Esophagus muscularis mucosa (tissue), 4 donors: ENCODE data around the gene ST3GAL5. TPM values are rescaled to one million over a fixed set of nuclear protein-coding genes. Genes with fewer than 3 reads are reported as not detected.

Source experiments
- DNase-seq: peaks from one replicate; pipeline ENCODE4 v3.0.0-alpha.2; 2017; ENCODE audit errors: extremely low spot score
- H3K27ac ChIP-seq, 4 donors: fragments of 200-600 bp; sonication (generic); replicated peaks in 1 of 4; 1 replicate in 3 of 4; 2 replicates in 1 of 4; pipeline ENCODE4 v1.5.1; 2016 to 2019; ENCODE audit warnings: mild to moderate bottlenecking in 1 of 4
- H3K27me3 ChIP-seq, 4 donors: fragments of 200-600 bp; sonication (generic); one replicate each; pipeline versions ENCODE4 v1.5.1 to v1.6.0; 2016 to 2019
- H3K36me3 ChIP-seq, 4 donors: fragments of 200-600 bp; sonication (generic); one replicate each; pipeline ENCODE4 v1.5.1; 2016 to 2019
- H3K4me1 ChIP-seq, 4 donors: fragments of 200-600 bp; sonication (generic); one replicate each; pipeline ENCODE4 v1.5.1; 2016 to 2019
- H3K4me3 ChIP-seq, 4 donors: fragments of 200-600 bp; sonication (generic); 1 replicate in 2 of 4; 2 replicates in 2 of 4; pipeline ENCODE4 v1.5.1; 2016 to 2019; ENCODE audit warnings: mild to moderate bottlenecking in 4 of 4, moderate library complexity in 1 of 4
- H3K9me3 ChIP-seq, 4 donors: fragments of 200-600 bp; sonication (generic); 1 replicate in 3 of 4; 2 replicates in 1 of 4; pipeline ENCODE4 v1.5.1; 2016 to 2019
- EP300 ChIP-seq: sonication (generic); formaldehyde crosslinking; IDR thresholded peaks from one replicate; pipeline ENCODE4 v1.6.1; 2017; ENCODE audit warnings: antibody characterized with exemption
- POLR2A ChIP-seq: fragments of 450-650 bp; IDR thresholded peaks from one replicate; pipeline ENCODE4 v1.6.1; 2017; ENCODE audit warnings: antibody characterized with exemption, moderate library complexity, mild to moderate bottlenecking, low read depth
- POLR2AphosphoS5 ChIP-seq, 2 donors: sonication (generic); formaldehyde crosslinking; IDR thresholded peaks; one replicate each; pipeline ENCODE4 v1.6.1; 2017; ENCODE audit warnings: antibody characterized with exemption in 2 of 2
- WGBS: methylation state at CpG from one replicate; pipeline ENCODE4 v1.1.5; 2018; 5-methylcytosine and 5-hydroxymethylcytosine counted together
- intact Hi-C: fragments of 100-400 bp; cut with DNase I; formaldehyde crosslinking; loops from one replicate; pipeline ENCODE4 v1.15.1; 2023
- total RNA-seq, 4 donors: library from RNA; depleted of rRNA; stranded (reverse); fragments of >200 nt; gene quantifications; one replicate each; pipeline versions ENCODE4 v1.1.0 to v1.2.1, GENCODE V29; 2016
- TF ChIP-seq, protein P1 (sequence below), 3 experiments: fragments of 200-600 bp in 2 of 3; fragments of 450-650 bp in 1 of 3; sonication (generic) in 2 of 3; IDR thresholded peaks; one replicate each; pipeline ENCODE4 v1.5.1; 2017 to 2019; ENCODE audit warnings: antibody characterized with exemption in 3 of 3, mild to moderate bottlenecking in 2 of 3, moderate library complexity in 1 of 3

The ST3GAL5 gene
- total RNA-seq, 4 donors from 2014 or later = 11.3 to 21.6 (median 19.4) TPM

DNA sequence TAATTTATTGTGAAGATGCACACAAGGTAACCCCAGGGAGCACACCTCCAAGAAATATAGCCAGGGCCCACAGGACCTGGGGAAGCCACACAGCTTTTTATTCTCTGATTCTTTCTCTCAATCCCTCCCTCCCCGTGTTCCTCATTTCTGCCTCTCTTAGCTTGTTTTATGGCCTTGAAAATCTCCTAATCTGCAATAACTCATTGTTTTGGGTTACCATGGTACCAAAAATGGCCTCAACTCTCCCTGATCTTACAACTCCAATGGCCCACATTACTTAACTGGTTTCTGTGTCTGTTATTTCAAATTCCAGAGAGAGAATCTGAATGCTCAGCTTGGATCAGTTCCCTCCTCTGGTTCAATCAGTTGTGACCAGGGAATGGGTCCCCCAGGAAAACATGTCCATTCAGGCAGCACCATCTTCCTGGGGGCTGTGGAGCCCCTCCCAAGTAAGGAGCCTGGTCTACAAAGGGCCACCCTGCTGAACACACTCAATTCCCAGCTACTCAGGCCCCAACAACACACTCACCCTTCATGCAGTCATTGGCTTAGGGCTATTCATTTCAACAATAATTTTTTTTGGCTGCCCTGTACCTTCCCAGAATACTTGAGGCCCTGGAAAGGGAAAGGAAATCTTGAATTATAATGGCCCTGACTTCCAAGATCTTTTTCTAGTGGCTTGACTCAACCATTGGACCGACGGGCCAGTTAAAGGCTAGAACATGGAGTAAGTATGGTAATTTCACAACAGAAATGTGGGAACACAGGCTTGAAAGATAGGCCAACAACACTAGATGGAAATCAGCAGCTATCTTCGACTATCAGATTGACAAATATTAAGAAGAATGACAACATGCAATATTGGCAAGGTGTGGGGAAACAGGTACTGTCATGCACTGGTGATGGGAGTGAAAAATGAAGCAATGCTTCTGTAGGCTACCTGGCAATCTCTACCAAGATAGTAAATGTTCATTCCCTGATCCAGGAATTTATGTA, 41.6 kb upstream of the ST3GAL5 start:
- DNase-seq = no peak
- Histone ChIP-seq H3K27me3 (no peaks in the 10 kb centered on the region), H3K9me3 (no peaks in the 10 kb centered on the region), H3K4me1 (peaks cover 3 to 17% (median 10%) of the 10 kb centered on the region in 4 donors), H3K36me3 (no peaks in the 10 kb centered on the region), H3K4me3 (no peak overlapping the region), H3K27ac (peak overlapping the region; percentile 18 to 52 (median 30))
- intact Hi-C loops = no loop called here
- no peak for TF ChIP-seq EP300
- TF ChIP-seq, protein P1, sequence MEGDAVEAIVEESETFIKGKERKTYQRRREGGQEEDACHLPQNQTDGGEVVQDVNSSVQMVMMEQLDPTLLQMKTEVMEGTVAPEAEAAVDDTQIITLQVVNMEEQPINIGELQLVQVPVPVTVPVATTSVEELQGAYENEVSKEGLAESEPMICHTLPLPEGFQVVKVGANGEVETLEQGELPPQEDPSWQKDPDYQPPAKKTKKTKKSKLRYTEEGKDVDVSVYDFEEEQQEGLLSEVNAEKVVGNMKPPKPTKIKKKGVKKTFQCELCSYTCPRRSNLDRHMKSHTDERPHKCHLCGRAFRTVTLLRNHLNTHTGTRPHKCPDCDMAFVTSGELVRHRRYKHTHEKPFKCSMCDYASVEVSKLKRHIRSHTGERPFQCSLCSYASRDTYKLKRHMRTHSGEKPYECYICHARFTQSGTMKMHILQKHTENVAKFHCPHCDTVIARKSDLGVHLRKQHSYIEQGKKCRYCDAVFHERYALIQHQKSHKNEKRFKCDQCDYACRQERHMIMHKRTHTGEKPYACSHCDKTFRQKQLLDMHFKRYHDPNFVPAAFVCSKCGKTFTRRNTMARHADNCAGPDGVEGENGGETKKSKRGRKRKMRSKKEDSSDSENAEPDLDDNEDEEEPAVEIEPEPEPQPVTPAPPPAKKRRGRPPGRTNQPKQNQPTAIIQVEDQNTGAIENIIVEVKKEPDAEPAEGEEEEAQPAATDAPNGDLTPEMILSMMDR (IDR thresholded peaks at IDR 0.05) = no peak
- no peak for TF ChIP-seq POLR2AphosphoS5 (IDR thresholded peaks at IDR 0.05)
- 84% methylated on average over 4 of the region's 4 CpGs for WGBS

DNA sequence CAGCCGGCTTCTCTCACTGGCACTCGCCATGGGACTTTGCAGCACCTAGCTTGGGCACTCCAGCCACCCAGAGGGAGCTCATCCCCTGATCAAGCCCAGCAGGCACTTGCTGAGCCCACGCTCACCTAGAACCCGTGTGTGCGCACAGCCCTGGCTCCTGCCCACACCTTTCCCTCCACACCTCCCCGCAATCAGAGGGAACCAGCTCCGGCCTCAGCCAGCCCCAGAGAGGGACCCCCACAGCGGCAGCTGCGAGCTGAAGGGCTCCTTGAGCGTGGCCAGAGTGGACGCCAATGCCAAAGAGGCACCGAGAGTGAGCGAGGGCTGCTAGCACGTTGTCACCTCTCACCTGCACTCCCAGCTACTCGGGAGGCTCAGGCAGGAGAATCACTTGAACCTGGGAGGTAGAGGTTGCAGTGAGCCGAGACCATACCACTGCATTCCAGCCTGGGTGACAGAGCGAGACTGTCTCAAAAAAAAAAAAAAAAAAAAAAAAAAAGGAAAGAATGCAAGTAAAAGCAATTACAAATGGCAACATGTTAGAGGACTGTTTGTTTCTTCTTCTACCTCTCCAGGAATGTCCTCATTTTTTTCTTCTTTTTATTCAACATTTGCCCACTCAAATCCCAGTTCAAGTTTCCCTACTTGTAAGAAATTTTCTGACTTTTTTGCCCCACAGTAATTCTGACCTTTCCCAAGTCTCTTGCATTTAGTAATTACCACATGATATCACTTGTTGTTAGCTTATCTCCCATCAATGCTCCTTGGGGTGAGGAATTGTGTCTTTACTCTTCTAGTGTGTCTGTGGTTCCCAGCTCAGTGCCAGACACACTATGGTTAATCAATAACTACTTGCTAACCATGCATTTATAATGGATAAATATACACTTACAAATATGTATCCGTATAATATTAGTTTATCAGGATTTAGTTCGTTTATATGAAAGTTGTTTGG, 40.6 kb upstream of the ST3GAL5 start:
- Histone ChIP-seq H3K36me3 (no peaks in the 10 kb centered on the region), H3K4me1 (peaks cover 10 to 24% (median 19%) of the 10 kb centered on the region in 4 donors), H3K9me3 (no peaks in the 10 kb centered on the region), H3K4me3 (no peak overlapping the region), H3K27me3 (no peaks in the 10 kb centered on the region), H3K27ac (peak overlapping the region in 2 of 4 donors; percentile 21 to 52)
- intact Hi-C loops = no loop called here
- TF ChIP-seq, protein P1 (IDR thresholded peaks at IDR 0.05) = no peak
- TF ChIP-seq POLR2AphosphoS5 (IDR thresholded peaks at IDR 0.05) = no peak
- no peak for TF ChIP-seq EP300
- no peak for TF ChIP-seq POLR2A
- DNase-seq = no peak
- WGBS = 85% methylated on average over 8 of the region's 19 CpGs

DNA sequence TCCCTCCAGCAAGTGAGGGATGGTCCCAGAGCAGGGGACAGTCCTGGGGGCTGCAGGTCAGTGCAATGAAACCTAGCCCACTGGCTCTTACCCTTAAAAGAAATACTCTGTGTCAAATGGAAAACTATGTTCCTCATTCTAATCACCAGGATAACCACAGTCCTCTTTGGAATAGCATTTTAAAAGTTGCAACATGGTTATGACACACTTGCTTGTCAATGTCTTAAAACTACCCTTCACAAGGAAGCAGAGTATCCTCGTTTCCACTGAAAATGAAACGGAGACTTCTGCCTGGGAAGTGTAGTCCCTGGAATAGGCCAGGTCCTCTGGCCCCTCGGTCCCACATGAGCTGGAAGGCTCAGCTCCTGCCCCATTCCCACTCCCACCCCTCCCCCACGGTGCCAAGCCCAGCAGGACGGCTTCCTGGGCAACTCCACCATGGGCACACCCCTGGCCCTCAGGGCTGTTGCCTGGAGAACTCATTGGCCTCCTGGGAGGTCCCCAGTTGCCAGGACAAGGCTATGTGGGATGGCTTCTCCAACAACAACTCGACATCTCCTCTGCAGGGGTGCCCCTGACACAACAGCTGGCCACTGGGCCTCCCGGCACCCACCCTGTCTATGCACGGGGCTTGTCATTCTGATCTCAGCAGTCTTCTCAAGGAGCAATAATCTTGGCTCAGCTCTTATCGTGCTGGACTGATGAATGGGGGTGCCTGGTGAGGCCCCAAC, 38.3 kb upstream of the ST3GAL5 start:
- WGBS = 88% methylated on average over 6 of the region's 9 CpGs
- H3K27me3 ChIP-seq = no peaks in the 10 kb centered on the region
- intact Hi-C loops = no loop called here
- TF ChIP-seq, protein P1 (IDR thresholded peaks at IDR 0.05) = no peak
- TF ChIP-seq POLR2AphosphoS5 (IDR thresholded peaks at IDR 0.05) (no peak), POLR2A (no peak), EP300 (no peak)
- H3K27ac ChIP-seq = no peak overlapping the region
- no peaks in the 10 kb centered on the region for H3K36me3 ChIP-seq
- H3K9me3 ChIP-seq = no peaks in the 10 kb centered on the region
- H3K4me1 ChIP-seq = peaks cover 19 to 34% (median 26%) of the 10 kb centered on the region in 4 donors
- no peak for DNase-seq
- no peak overlapping the region for H3K4me3 ChIP-seq

DNA sequence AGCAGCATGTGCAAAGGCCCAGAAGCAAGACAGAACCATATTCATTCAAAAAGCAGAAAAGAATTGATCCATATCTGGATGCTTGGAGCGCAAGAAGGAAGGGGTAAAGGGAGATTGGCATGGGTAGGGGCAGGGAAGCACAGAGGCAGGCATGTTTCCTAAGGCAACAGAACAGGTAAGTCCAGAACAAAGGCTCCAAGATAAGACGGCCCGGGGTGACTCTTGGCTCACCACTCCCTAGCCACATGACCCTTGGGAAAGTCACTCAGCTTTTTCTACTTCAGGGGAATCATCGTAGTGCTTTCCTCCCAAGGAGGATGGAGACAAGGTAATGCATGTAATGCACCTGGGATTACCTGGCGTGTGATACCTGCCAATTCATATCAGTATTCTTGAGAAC, 37.7 kb upstream of the ST3GAL5 start:
- intact Hi-C loops = no loop called here
- no peak for DNase-seq
- Histone ChIP-seq H3K4me1 (peaks cover 25 to 40% (median 32%) of the 10 kb centered on the region in 4 donors), H3K9me3 (no peaks in the 10 kb centered on the region), H3K36me3 (no peaks in the 10 kb centered on the region), H3K27ac (no peak overlapping the region), H3K4me3 (no peak overlapping the region), H3K27me3 (no peaks in the 10 kb centered on the region)
- TF ChIP-seq POLR2AphosphoS5 (IDR thresholded peaks at IDR 0.05) (no peak), EP300 (no peak), POLR2A (no peak)
- TF ChIP-seq, protein P1 (IDR thresholded peaks at IDR 0.05) = no peak
- 81% methylated on average over 5 of the region's 5 CpGs for WGBS
